ENCODE results near the gene CHMP5. TPM values are rescaled to one million over a fixed set of nuclear protein-coding genes. Genes with fewer than 3 reads are reported as not detected.

CHMP5 gene
- polyA plus RNA-seq, 2 of the 4 experiments (the other 2 are of a cell fraction) = 108 to 187 TPM

DNA sequence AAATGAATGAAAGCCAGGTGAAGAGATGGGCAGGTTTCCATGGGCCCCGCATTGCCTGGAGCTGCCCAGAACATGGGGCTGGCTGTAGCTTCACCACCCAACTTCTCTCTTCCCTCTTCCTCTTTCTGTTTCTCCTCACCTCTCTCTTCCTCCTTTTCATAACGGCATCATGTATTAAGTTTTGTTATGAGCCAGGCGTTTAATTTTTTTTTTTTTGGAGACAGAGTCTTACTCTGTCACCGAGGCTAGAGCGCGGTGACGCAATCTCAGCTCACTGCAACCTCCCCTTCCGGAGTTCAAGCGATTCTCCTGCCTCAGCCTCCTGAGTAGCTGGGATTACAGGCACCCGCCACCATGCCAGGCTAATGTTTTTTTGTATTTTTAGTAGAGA lies 37.8 kb upstream of the CHMP5 start:
- TF ChIP-seq, protein P1, sequence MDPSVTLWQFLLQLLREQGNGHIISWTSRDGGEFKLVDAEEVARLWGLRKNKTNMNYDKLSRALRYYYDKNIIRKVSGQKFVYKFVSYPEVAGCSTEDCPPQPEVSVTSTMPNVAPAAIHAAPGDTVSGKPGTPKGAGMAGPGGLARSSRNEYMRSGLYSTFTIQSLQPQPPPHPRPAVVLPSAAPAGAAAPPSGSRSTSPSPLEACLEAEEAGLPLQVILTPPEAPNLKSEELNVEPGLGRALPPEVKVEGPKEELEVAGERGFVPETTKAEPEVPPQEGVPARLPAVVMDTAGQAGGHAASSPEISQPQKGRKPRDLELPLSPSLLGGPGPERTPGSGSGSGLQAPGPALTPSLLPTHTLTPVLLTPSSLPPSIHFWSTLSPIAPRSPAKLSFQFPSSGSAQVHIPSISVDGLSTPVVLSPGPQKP (IDR thresholded peaks at IDR 0.05; ENCODE audit: low read depth, low read length) = no peak
- 0 out of 4 replicates have a peak, but pooled peaks of 1 of the 2 experiments have one; percentile 26 for TF ChIP-seq CEBPB (IDR thresholded peaks at IDR 0.05)
- Histone ChIP-seq H3K27ac (peak overlapping the region; percentile 27 to 99; a peak in 4 of 6 replicates), H3K4me1 (peaks cover 55% of the 10 kb centered on the region), H3K4me2 (no peak overlapping the region), H3K9me3 (peaks cover 13% of the 10 kb centered on the region), H3K4me3 (no peak overlapping the region)
- ATAC-seq (no peak), FAIRE-seq (no peak), DNase-seq (ENCODE audit: low read depth in 1 of 2, low spot score in 1 of 2) (no peak)
- ChIA-PET CTCF (interaction anchor here (0.6 to 7.5 kb wide), 30 partner anchors 12 to 848 kb away, joined by 3 to 127 read pairs (median 7); partner anchors contain the start of genes B4GALT1, SMU1 and SPINK4), POLR2A (interaction anchor here (1.7 kb wide), 1 partner anchor 202 kb away, joined by 8 read pairs; the partner anchor contains the start of gene DNAJA1)
- 92% methylated on average over 10 of the region's 10 CpGs for WGBS (ENCODE audit: missing lambda C conversion rate)

DNA sequence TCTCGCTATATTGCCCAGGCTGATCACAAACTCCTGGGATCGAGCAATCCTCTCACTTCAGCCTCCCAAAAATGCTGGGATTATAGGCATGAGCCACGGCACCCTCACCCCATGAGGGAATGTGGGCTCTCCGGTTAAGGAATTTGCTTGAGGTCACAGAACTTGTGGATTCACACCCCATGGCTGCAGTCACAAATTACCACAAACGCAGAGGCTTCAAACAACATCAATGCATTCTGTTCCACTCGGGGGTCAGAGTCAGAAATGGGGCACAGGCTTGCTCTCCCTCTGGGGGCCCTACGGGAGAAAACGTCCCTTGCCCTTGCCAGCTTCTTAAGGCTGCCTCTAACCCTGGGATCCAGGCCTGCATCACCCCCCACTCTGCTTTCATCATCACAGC lies 37.1 kb upstream of the CHMP5 start:
- no peak overlapping the region for H3K4me3 ChIP-seq
- ChIA-PET CTCF (interaction anchor here (0.9 to 7.5 kb wide), 9 partner anchors 11 to 494 kb away, joined by 3 to 127 read pairs (median 27); partner anchors contain the start of genes SMU1 and SPINK4), POLR2A (no interaction called here)
- TF ChIP-seq POLR2A (IDR thresholded peaks at IDR 0.05; ENCODE audit: low read length) (no peak), HEYL (CRISPR knock-in tag; IDR thresholded peaks at IDR 0.05) (no peak), EHF (CRISPR knock-in tag; IDR thresholded peaks at IDR 0.05) (no peak), MAFK (IDR thresholded peaks at IDR 0.05; ENCODE audit: partially characterized antibody) (no peak)
- H3K27ac ChIP-seq = peak overlapping the region; percentile 96 to 99
- H3K4me2 ChIP-seq = no peak overlapping the region
- ATAC-seq (no peak), FAIRE-seq (no peak), DNase-seq (ENCODE audit: low read depth in 1 of 2, low spot score in 1 of 2) (no peak)
- 87% methylated on average over 8 of the region's 8 CpGs for WGBS (ENCODE audit: missing lambda C conversion rate)
- peaks cover 58% of the 10 kb centered on the region for H3K4me1 ChIP-seq
- H3K9me3 ChIP-seq = peaks cover 20% of the 10 kb centered on the region

DNA sequence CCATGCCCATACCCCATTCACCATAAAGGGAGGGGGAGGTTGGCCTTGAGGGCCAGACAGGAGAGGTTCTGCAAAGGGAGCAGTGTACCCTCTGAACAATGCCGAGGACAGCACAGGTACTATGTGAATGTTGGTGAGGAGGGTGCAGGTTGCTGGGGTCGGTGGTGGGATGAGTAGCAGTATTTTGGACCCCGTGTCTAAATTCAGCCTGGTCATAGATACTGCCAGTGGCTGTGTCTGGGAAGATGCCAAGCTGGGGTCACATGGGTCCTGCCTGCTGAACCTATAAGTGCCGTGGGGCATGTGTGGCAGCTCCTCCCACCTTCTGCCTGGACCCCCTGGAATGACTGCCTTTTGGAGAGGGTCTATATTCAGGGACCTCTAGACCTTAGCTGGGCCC lies 36.2 kb upstream of the CHMP5 start:
- no peak for DNase-seq (ENCODE audit: low read depth in 1 of 2, low spot score in 1 of 2)
- no peak for ATAC-seq
- peak overlapping the region; percentile 60 for H3K4me2 ChIP-seq
- no peak for FAIRE-seq
- POLR2A ChIA-PET = interaction anchor here (0.8 kb wide), 1 partner anchor 204 kb away, joined by 3 read pairs; the partner anchor contains the start of gene DNAJA1
- 94% methylated on average over 4 of the region's 4 CpGs for WGBS (ENCODE audit: missing lambda C conversion rate)
- H3K4me1 ChIP-seq = peaks cover 64% of the 10 kb centered on the region
- CTCF ChIA-PET = interaction anchor here (0.5 to 7.5 kb wide), 36 partner anchors 10 to 1185 kb away, joined by 3 to 127 read pairs (median 4); partner anchors contain the start of genes BAG1, CHMP5, NOL6 and SMU1
- no peak for TF ChIP-seq EHMT2 (IDR thresholded peaks at IDR 0.05; ENCODE audit: low read depth)
- no peak for TF ChIP-seq ATOH8 (CRISPR knock-in tag; IDR thresholded peaks at IDR 0.05; ENCODE audit: low read depth)
- no peak for TF ChIP-seq TFCP2L1 (CRISPR knock-in tag; IDR thresholded peaks at IDR 0.05)
- peak overlapping the region; percentile 96 to 99 for H3K27ac ChIP-seq
- peaks cover 20% of the 10 kb centered on the region for H3K9me3 ChIP-seq
- H3K4me3 ChIP-seq = no peak overlapping the region

- DNase-seq (ENCODE audit: low read depth in 1 of 2, low spot score in 1 of 2) (peak; percentile 82 to 98), FAIRE-seq (peak; percentile 88), ATAC-seq (peak; percentile 74 to 76)
- peaks cover 67% of the 10 kb centered on the region for H3K4me1 ChIP-seq
- ChIA-PET POLR2A (no interaction called here), CTCF (interaction anchor here (0.6 to 7.5 kb wide), 37 partner anchors 9 to 719 kb away, joined by 3 to 127 read pairs (median 4); partner anchors contain the start of genes BAG1, CHMP5, NOL6 and SMU1)
- peaks cover 20% of the 10 kb centered on the region for H3K9me3 ChIP-seq
- no peak overlapping the region for H3K4me3 ChIP-seq
- peak overlapping the region; percentile 96 to 99 for H3K27ac ChIP-seq
- peak overlapping the region; percentile 60 for H3K4me2 ChIP-seq
- WGBS (ENCODE audit: missing lambda C conversion rate) = 15% methylated on average over 9 of the region's 9 CpGs
- no peak for TF ChIP-seq ZC3H11A (IDR thresholded peaks at IDR 0.05)
- TF ChIP-seq GATA3 (IDR thresholded peaks at IDR 0.05; ENCODE audit: borderline replicate concordance) = peak; percentile 85
- TF ChIP-seq MAZ (IDR thresholded peaks at IDR 0.05; ENCODE audit: borderline replicate concordance, low read depth, low read length) = no peak
- no peak for TF ChIP-seq POLR2AphosphoS2 (conservative IDR thresholded peaks at IDR 0.05; ENCODE audit: low read length)
- TF ChIP-seq RCOR1 (IDR thresholded peaks at IDR 0.05; ENCODE audit: low read depth, low read length) = no peak
- no peak for TF ChIP-seq TP53 (CRISPR knock-in tag; IDR thresholded peaks at IDR 0.05)
- TF ChIP-seq BCL3 (IDR thresholded peaks at IDR 0.05) = peak; percentile 47; the same call in 1 of the 3 replicates
- TF ChIP-seq CEBPB (IDR thresholded peaks at IDR 0.05) = peak; percentile 51 to 74; a peak in 3 of 4 replicates
- no peak for TF ChIP-seq ESRRA (IDR thresholded peaks at IDR 0.05; ENCODE audit: borderline replicate concordance, low read length)
- TF ChIP-seq KDM5A (IDR thresholded peaks at IDR 0.05) = no peak
- TF ChIP-seq SREBF2 (IDR thresholded peaks at IDR 0.05) = no peak
- no peak for TF ChIP-seq RFX5 (IDR thresholded peaks at IDR 0.05)
- TF ChIP-seq RARB (CRISPR knock-in tag; IDR thresholded peaks at IDR 0.05) = peak; percentile 56; the same call in 1 of the 2 replicates
- TF ChIP-seq MYC (IDR thresholded peaks at IDR 0.05; ENCODE audit: borderline replicate concordance, low read length) = no peak
- TF ChIP-seq MAX (IDR thresholded peaks at IDR 0.05) = peak; percentile 78
- no peak for TF ChIP-seq HEYL (CRISPR knock-in tag; IDR thresholded peaks at IDR 0.05)
- TF ChIP-seq HOXB5 (CRISPR knock-in tag; IDR thresholded peaks at IDR 0.05) = peak; percentile 38; the same call in 1 of the 2 replicates
- TF ChIP-seq, protein P2, sequence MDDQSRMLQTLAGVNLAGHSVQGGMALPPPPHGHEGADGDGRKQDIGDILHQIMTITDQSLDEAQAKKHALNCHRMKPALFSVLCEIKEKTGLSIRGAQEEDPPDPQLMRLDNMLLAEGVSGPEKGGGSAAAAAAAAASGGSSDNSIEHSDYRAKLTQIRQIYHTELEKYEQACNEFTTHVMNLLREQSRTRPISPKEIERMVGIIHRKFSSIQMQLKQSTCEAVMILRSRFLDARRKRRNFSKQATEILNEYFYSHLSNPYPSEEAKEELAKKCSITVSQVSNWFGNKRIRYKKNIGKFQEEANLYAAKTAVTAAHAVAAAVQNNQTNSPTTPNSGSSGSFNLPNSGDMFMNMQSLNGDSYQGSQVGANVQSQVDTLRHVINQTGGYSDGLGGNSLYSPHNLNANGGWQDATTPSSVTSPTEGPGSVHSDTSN (IDR thresholded peaks at IDR 0.05) = peak; percentile 74; the same call in 1 of the 2 replicates
- no peak for TF ChIP-seq MAFK (IDR thresholded peaks at IDR 0.05; ENCODE audit: partially characterized antibody)
- peak; percentile 88 for TF ChIP-seq JUNB (IDR thresholded peaks at IDR 0.05)
These were observed 35.3 kb upstream of the CHMP5 start for GRCh38 chr9:33229359-33230114.
